ENCODE data around the gene RAD51D.

DNA sequence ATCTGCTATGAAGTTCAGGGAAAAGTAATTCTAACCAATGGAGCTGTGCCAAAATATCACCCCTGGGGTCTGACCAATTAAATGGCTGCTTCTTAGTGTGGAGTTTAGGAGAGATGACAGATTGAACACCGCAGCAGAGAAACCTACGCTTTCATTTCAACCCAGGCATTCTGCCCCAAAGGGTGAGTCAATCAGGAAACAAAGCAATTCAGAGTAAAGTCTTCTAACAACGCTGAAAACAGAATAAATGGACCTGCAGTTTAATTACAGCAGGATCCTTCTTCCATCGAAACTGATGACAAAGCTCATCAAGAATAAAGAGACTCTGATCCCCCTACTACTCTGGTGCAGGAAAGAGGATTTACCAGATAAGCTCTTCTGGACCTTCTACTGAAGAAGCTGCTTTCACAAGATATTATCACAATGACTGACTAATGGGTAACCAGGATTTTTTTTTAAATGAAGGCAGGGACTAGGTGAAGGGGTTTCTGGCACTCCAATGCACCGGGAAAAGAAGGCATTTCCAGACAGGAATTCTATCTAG is 72.8 kb downstream of the RAD51D start:
- TF ChIP-seq, protein P1, sequence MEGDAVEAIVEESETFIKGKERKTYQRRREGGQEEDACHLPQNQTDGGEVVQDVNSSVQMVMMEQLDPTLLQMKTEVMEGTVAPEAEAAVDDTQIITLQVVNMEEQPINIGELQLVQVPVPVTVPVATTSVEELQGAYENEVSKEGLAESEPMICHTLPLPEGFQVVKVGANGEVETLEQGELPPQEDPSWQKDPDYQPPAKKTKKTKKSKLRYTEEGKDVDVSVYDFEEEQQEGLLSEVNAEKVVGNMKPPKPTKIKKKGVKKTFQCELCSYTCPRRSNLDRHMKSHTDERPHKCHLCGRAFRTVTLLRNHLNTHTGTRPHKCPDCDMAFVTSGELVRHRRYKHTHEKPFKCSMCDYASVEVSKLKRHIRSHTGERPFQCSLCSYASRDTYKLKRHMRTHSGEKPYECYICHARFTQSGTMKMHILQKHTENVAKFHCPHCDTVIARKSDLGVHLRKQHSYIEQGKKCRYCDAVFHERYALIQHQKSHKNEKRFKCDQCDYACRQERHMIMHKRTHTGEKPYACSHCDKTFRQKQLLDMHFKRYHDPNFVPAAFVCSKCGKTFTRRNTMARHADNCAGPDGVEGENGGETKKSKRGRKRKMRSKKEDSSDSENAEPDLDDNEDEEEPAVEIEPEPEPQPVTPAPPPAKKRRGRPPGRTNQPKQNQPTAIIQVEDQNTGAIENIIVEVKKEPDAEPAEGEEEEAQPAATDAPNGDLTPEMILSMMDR (IDR thresholded peaks at IDR 0.05): no peak
- no peak for TF ChIP-seq POLR2A (IDR thresholded peaks at IDR 0.05)

Measured in heart left ventricle (tissue), 13 donors.